K562 (cell line): ENCODE measurements around the gene CORT. TPM values are rescaled to one million over a fixed set of nuclear protein-coding genes. Genes with fewer than 3 reads are reported as not detected.

ENCODE experiments used
- ATAC-seq: fragments of 200-7000 bp; cut with Tn5 transposase; 3 replicates; pipeline ENCODE4 v1.9.1; 2020; ENCODE audit warnings: moderate library complexity
- BruUV-seq: library from RNA; stranded (reverse); fragments of 400-500 nt; replicated peaks from 2 replicates; lab custom pipeline; 2021; lab: Mats Ljungman, UMichigan
- CTCF ChIA-PET: fragments of 300-600 bp; formaldehyde crosslinking; extraction: SDS; loops from one replicate; lab custom pipeline; 2021; ENCODE audit warnings: low intra/inter-chr PET ratio; lab: Yijun Ruan, JAX
- POLR2A ChIA-PET: fragments of 300-600, 350-650 bp; sonication (Branson Sonifier 250); formaldehyde crosslinking; extraction: SDS; loops from one replicate; lab custom pipeline; 2021; ENCODE audit warnings: antibody characterized with exemption, inconsistent platforms; lab: Yijun Ruan, JAX
- DNase-seq, 4 experiments: peaks; one replicate each; pipeline versions ENCODE4 v3.0.0 to v3.0.0-alpha.2; 2011 to 2018; ENCODE audit warnings: low spot score in 3 of 4, mixed read lengths in 3 of 4; ENCODE audit errors: extremely low read depth in 1 of 4
- FAIRE-seq: peaks from 2 replicates; lab custom pipeline; 2011; peaks lifted over from hg19 to GRCh38; lab: Jason Lieb, UNC
- H2AFZ ChIP-seq: 2 replicates; pipeline ENCODE4 v1.6.0; 2011; ENCODE audit warnings: low read depth, low read length, control low read depth, inconsistent platforms
- H3K27ac ChIP-seq: fragments of 200-600 bp; 3 replicates; pipeline ENCODE4 v1.8.0; 2011; ENCODE audit warnings: low read depth, mild to moderate bottlenecking, control low read depth, inconsistent platforms, low read length, moderate library complexity, mixed read lengths; ENCODE audit errors: extremely low read depth
- H3K27me3 ChIP-seq, 2 experiments: fragments of 300-600 bp in 1 of 2; 2 replicates in 1 of 2; 3 replicates in 1 of 2; pipeline versions ENCODE4 v1.6.0 to v1.8.0; 2011; ENCODE audit warnings: inconsistent platforms in 2 of 2, low read length in 2 of 2, mild to moderate bottlenecking in 1 of 2, mixed read lengths in 1 of 2, moderate library complexity in 1 of 2; ENCODE audit not compliant: control insufficient read depth in 2 of 2, insufficient read depth in 2 of 2
- H3K36me3 ChIP-seq: fragments of 300-600 bp; 3 replicates; pipeline ENCODE4 v1.8.0; 2011; ENCODE audit warnings: mild to moderate bottlenecking, low read length, inconsistent platforms; ENCODE audit not compliant: control insufficient read depth, insufficient read depth
- H3K4me1 ChIP-seq, 2 experiments: fragments of 200-600 bp in 1 of 2; replicated peaks in 1 of 2; 2 replicates in 1 of 2; 3 replicates in 1 of 2; pipeline versions ENCODE4 v1.5.1 to v1.8.0; 2011; ENCODE audit warnings: inconsistent platforms in 2 of 2, low read length in 2 of 2, mild to moderate bottlenecking in 1 of 2, mixed read lengths in 1 of 2, moderate library complexity in 1 of 2; ENCODE audit not compliant: control insufficient read depth in 2 of 2, insufficient read depth in 2 of 2
- H3K4me2 ChIP-seq: 2 replicates; pipeline ENCODE4 v1.6.1; 2011; ENCODE audit warnings: low read length, control low read depth, inconsistent platforms, mixed read lengths; ENCODE audit not compliant: insufficient read depth
- H3K4me3 ChIP-seq: fragments of 200-600 bp; sonication (generic), shearing (Covaris generic); 2 replicates; pipeline ENCODE4 v1.5.1; 2016; ENCODE audit warnings: control low read depth, inconsistent platforms
- H3K79me2 ChIP-seq: fragments of 200-600 bp; 3 replicates; pipeline ENCODE4 v1.8.0; 2011; ENCODE audit warnings: low read length, inconsistent platforms; ENCODE audit not compliant: control insufficient read depth, insufficient read depth
- H3K9ac ChIP-seq, 2 experiments: 2 replicates each; pipeline versions ENCODE4 v1.6.0 to v1.6.1; 2011; ENCODE audit warnings: low read depth in 2 of 2, low read length in 2 of 2, control low read depth in 1 of 2, inconsistent platforms in 1 of 2, mild to moderate bottlenecking in 1 of 2, mixed read lengths in 1 of 2; ENCODE audit not compliant: insufficient read depth in 1 of 2
- H3K9me1 ChIP-seq: one replicate; pipeline ENCODE4 v1.6.0; 2011; ENCODE audit warnings: inconsistent platforms, mild to moderate bottlenecking, low read length, moderate library complexity; ENCODE audit not compliant: control insufficient read depth, insufficient read depth
- H3K9me3 ChIP-seq: replicated peaks from 2 replicates; pipeline ENCODE4 v1.5.1; 2011; ENCODE audit warnings: low read depth, low read length, inconsistent platforms; ENCODE audit not compliant: control insufficient read depth, insufficient read depth
- H4K20me1 ChIP-seq: replicated peaks from 2 replicates; pipeline ENCODE4 v1.6.1; 2011; ENCODE audit warnings: low read length, inconsistent platforms, mixed read lengths; ENCODE audit not compliant: control insufficient read depth, insufficient read depth
- HCFC1 ChIP-seq: IDR thresholded peaks from 2 replicates; pipeline ENCODE4 v1.6.1; 2012; ENCODE audit warnings: low read depth, low read length, improper control_type of control experiment
- ILF3 ChIP-seq: fragments of 450-650 bp; IDR thresholded peaks from 2 replicates; pipeline ENCODE4 v1.6.1; 2018; ENCODE audit warnings: antibody characterized with exemption, mild to moderate bottlenecking, moderate library complexity, borderline replicate concordance
- MBD2 ChIP-seq: sonication (generic); IDR thresholded peaks from 2 replicates; pipeline ENCODE4 v1.6.1; 2016; ENCODE audit warnings: low read depth, borderline replicate concordance
- MITF ChIP-seq: IDR thresholded peaks from 2 replicates; pipeline ENCODE4 v1.6.1; 2014; ENCODE audit warnings: antibody characterized with exemption
- MXD1 ChIP-seq: fragments of 250-450 bp; sonication (Bioruptor Pico); IDR thresholded peaks from 2 replicates; pipeline ENCODE4 v1.8.0; 2021; ENCODE audit warnings: borderline replicate concordance, mild to moderate bottlenecking, moderate library complexity; ENCODE audit not compliant: poor library complexity, severe bottlenecking
- SLC30A9 ChIP-seq: fragments of 250-450 bp; sonication (Bioruptor Pico); IDR thresholded peaks from 2 replicates; pipeline ENCODE4 v1.8.0; 2022; ENCODE audit warnings: mild to moderate bottlenecking, moderate library complexity
- ZNF121 ChIP-seq: sonication (generic); formaldehyde crosslinking; conservative IDR thresholded peaks from 2 replicates; pipeline ENCODE4 v1.8.0; 2022; ENCODE audit warnings: missing genetic modification reagents
- ZNF75A ChIP-seq: fragments of 450-650 bp; formaldehyde crosslinking; IDR thresholded peaks from 2 replicates; pipeline ENCODE4 v1.4.0; 2020; ENCODE audit warnings: mild to moderate bottlenecking
- WGBS: fragments of 100-300 bp; shearing (Covaris generic); methylation state at CpG from one replicate; pipeline ENCODE4 v1.1.6; 2016; ENCODE audit warnings: low coverage, mixed read lengths; ENCODE audit not compliant: insufficient coverage; ENCODE audit errors: missing lambda C conversion rate; 5-methylcytosine and 5-hydroxymethylcytosine counted together
- in situ Hi-C: fragments of 300-500 bp; cut with MboI; formaldehyde crosslinking; loops from 4 replicates; pipeline ENCODE4 v1.15.0; 2018; ENCODE audit warnings: inconsistent platforms, mixed read lengths
- intact Hi-C: fragments of 100-400 bp; cut with micrococcal nuclease; formaldehyde crosslinking; loops from 2 replicates; pipeline ENCODE4 v1.14.2; 2022
- polyA plus RNA-seq, 8 experiments: library from polyadenylated mRNA; depleted of rRNA in 4 of 8; stranded (reverse) in 5 of 8; unstranded in 3 of 8; fragments of >200 nt; fragmentation: Nextera tagmentation in 2 of 8; fragmentation: Illumina TruSeq in 1 of 8; extraction: Ambion mirVana in 2 of 8; extraction: Trizol in 1 of 8; gene quantifications; 2 replicates each; pipeline versions ENCODE4 v1.2.1 to v1.2.3, GENCODE V29; 2011 to 2014; ENCODE audit warnings: inconsistent platforms in 1 of 8, missing spikeins in 1 of 8
- total RNA-seq, 7 experiments: library from RNA; depleted of rRNA in 6 of 7; stranded (reverse); fragments of >200 nt in 6 of 7; fragmentation: Illumina TruSeq in 2 of 7; extraction: Trizol in 2 of 7; gene quantifications; 2 replicates each; pipeline versions ENCODE4 v1.2.1 to v1.2.3, GENCODE V29; 2011 to 2021; ENCODE audit warnings: low replicate concordance in 1 of 7
- TF ChIP-seq, protein P1 (sequence below): fragments of 450-650 bp; formaldehyde crosslinking; IDR thresholded peaks from 2 replicates; pipeline ENCODE4 v1.4.0; 2020; ENCODE audit warnings: mild to moderate bottlenecking, mixed read lengths

Gene CORT
- total and polyA plus RNA-seq, 9 of the 15 experiments (the other 6 are each of a cell fraction or from before 2014, with no cell fraction given) = 0.08 to 0.54 (median 0.13) TPM; not detected in 5

DNA sequence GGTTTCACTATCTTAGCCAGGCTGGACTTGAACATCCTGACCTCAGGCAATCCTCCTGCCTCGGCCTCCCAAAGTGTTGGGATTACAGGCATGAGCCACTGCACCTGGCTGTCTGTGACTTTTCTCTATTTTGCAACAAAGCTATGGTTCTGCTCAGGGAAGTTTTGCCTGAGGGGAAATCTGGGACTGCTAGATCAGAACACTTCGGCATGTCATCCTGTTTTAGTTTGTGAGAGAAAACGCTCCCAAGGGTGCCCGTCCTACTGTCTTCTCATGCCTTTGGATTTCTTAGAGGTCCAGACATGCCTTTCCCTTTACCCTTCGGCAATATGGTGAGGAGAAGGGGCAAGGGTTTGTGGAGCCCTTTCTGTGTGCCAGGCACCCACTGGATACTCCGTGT is 5.6 kb upstream of the CORT start (continued):
- TF ChIP-seq, protein P1, sequence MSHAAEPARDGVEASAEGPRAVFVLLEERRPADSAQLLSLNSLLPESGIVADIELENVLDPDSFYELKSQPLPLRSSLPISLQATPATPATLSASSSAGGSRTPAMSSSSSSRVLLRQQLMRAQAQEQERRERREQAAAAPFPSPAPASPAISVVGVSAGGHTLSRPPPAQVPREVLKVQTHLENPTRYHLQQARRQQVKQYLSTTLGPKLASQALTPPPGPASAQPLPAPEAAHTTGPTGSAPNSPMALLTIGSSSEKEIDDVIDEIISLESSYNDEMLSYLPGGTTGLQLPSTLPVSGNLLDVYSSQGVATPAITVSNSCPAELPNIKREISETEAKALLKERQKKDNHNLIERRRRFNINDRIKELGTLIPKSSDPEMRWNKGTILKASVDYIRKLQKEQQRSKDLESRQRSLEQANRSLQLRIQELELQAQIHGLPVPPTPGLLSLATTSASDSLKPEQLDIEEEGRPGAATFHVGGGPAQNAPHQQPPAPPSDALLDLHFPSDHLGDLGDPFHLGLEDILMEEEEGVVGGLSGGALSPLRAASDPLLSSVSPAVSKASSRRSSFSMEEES = no peak

GRCh38 chr1:10444795-10445397 is 4.9 kb upstream of the CORT start:
- intact Hi-C loops = no loop called here
- Histone ChIP-seq H3K4me2 (no peak overlapping the region), H3K79me2 (no peaks in the 10 kb centered on the region), H3K4me1 (peaks cover 0 to under 1% of the 10 kb centered on the region in 2 experiments; a peak in 1 of 5 replicates), H3K9me1 (no peaks in the 10 kb centered on the region), H4K20me1 (no peaks in the 10 kb centered on the region), H3K4me3 (no peak overlapping the region)
- no TSS peak for BruUV-seq
- no peak for TF ChIP-seq MITF
- no peak for TF ChIP-seq MBD2
- TF ChIP-seq ILF3 = no peak
- TF ChIP-seq ZNF121 (CRISPR knock-in tag) = peak; percentile 67
- TF ChIP-seq ZNF75A (CRISPR knock-in tag) = no peak
- no peak for TF ChIP-seq HCFC1
- no peak for TF ChIP-seq MXD1 (CRISPR knock-in tag)
- no peak for TF ChIP-seq SLC30A9 (CRISPR knock-in tag)
- TF ChIP-seq, all 486 proteins: peak for 1
- no peaks in the 10 kb centered on the region for H3K27me3 ChIP-seq
- ChIA-PET CTCF (no interaction called here), POLR2A (interaction anchor here (1.1 to 1.5 kb wide), 3 partner anchors 9 to 13 kb away, joined by 3 to 5 read pairs (median 3); no protein-coding TSS in a partner anchor)
- H3K9me3 ChIP-seq = no peaks in the 10 kb centered on the region
- in situ Hi-C loops = no loop called here
- no peak overlapping the region for H3K27ac ChIP-seq
- DNase-seq (no peak), ATAC-seq (no peak), FAIRE-seq (no peak)
- H3K9ac ChIP-seq = no peak overlapping the region
- peaks cover 3% of the 10 kb centered on the region; the same call in 1 of the 3 replicates for H3K36me3 ChIP-seq
- no peak overlapping the region for H2AFZ ChIP-seq
- WGBS = 72% methylated on average over 7 of the region's 7 CpGs
